HEK293 (cell line): ENCODE results near the gene JAKMIP1.
A peak's percentile ranks its signal among the peaks of the same experiment; 100 is the strongest.

Experiments used
- GLI4 ChIP-seq: fragments of 450-650 bp; formaldehyde crosslinking; IDR thresholded peaks from 2 replicates; pipeline ENCODE4 v1.5.1; 2016; ENCODE audit warnings: missing biosample characterization, missing genetic modification characterization
- ZBTB7A ChIP-seq: fragments of 450-650 bp; formaldehyde crosslinking; IDR thresholded peaks from 2 replicates; pipeline ENCODE4 v1.5.1; 2016; ENCODE audit warnings: low read depth, missing biosample characterization, missing genetic modification characterization
- ZNF121 ChIP-seq: fragments of 450-650 bp; formaldehyde crosslinking; IDR thresholded peaks from 2 replicates; pipeline ENCODE4 v1.5.1; 2016; ENCODE audit warnings: missing biosample characterization, missing genetic modification characterization
- ZNF701 ChIP-seq: fragments of 450-650 bp; formaldehyde crosslinking; IDR thresholded peaks from 2 replicates; pipeline ENCODE4 v1.5.1; 2016; ENCODE audit warnings: missing biosample characterization, missing genetic modification characterization
- TF ChIP-seq, protein P1 (sequence below): fragments of 450-650 bp; formaldehyde crosslinking; conservative IDR thresholded peaks from 2 replicates; pipeline ENCODE4 v1.5.1; 2016; ENCODE audit warnings: low read depth, missing biosample characterization, missing genetic modification characterization
- TF ChIP-seq, protein P2 (sequence below): fragments of 450-650 bp; formaldehyde crosslinking; IDR thresholded peaks from 2 replicates; pipeline ENCODE4 v1.5.1; 2016; ENCODE audit warnings: missing biosample characterization, missing genetic modification characterization

DNA sequence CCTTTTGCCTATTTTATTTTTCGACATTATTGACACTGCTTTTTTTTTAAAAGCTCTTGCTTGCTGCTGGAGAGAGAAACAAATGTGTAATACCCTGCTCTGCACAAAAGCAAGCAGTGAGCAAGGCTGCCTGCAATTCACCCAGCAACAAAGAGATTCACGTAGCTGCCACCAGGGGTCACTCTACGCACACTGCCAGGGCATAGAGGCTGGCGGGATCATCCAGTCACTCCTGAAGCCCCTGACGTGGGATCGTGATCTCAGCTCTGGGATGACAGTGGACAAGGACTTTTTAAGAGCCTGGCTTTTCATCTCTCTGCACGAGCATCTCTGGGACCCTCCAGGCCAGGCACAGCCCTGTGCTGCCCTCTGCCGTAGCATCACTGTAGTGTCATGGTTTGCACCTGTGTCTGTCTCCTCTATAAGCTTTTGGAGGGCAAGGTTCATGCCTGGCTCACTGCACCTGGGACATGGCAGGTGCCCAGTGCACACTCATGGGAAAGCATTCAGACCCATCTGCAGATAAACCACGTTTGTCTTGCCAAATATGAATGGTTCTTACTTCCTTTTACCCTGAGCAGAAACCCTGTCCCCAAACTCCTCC is 201.9 kb downstream of the JAKMIP1 start:
- TF ChIP-seq, protein P1, sequence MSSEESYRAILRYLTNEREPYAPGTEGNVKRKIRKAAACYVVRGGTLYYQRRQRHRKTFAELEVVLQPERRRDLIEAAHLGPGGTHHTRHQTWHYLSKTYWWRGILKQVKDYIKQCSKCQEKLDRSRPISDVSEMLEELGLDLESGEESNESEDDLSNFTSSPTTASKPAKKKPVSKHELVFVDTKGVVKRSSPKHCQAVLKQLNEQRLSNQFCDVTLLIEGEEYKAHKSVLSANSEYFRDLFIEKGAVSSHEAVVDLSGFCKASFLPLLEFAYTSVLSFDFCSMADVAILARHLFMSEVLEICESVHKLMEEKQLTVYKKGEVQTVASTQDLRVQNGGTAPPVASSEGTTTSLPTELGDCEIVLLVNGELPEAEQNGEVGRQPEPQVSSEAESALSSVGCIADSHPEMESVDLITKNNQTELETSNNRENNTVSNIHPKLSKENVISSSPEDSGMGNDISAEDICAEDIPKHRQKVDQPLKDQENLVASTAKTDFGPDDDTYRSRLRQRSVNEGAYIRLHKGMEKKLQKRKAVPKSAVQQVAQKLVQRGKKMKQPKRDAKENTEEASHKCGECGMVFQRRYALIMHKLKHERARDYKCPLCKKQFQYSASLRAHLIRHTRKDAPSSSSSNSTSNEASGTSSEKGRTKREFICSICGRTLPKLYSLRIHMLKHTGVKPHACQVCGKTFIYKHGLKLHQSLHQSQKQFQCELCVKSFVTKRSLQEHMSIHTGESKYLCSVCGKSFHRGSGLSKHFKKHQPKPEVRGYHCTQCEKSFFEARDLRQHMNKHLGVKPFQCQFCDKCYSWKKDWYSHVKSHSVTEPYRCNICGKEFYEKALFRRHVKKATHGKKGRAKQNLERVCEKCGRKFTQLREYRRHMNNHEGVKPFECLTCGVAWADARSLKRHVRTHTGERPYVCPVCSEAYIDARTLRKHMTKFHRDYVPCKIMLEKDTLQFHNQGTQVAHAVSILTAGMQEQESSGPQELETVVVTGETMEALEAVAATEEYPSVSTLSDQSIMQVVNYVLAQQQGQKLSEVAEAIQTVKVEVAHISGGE = no peak
- TF ChIP-seq, protein P2, sequence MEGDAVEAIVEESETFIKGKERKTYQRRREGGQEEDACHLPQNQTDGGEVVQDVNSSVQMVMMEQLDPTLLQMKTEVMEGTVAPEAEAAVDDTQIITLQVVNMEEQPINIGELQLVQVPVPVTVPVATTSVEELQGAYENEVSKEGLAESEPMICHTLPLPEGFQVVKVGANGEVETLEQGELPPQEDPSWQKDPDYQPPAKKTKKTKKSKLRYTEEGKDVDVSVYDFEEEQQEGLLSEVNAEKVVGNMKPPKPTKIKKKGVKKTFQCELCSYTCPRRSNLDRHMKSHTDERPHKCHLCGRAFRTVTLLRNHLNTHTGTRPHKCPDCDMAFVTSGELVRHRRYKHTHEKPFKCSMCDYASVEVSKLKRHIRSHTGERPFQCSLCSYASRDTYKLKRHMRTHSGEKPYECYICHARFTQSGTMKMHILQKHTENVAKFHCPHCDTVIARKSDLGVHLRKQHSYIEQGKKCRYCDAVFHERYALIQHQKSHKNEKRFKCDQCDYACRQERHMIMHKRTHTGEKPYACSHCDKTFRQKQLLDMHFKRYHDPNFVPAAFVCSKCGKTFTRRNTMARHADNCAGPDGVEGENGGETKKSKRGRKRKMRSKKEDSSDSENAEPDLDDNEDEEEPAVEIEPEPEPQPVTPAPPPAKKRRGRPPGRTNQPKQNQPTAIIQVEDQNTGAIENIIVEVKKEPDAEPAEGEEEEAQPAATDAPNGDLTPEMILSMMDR (tag by site-specific recombination) = peak; percentile 74
- TF ChIP-seq GLI4 (tag by site-specific recombination) (no peak), ZNF701 (no peak), ZBTB7A (tag by site-specific recombination) (no peak), ZNF121 (tag by site-specific recombination) (no peak)
